ENCODE results near the gene RBBP5. TPM values are rescaled to one million over a fixed set of nuclear protein-coding genes. Genes with fewer than 3 reads are reported as not detected.

RBBP5 gene
- total RNA-seq, 2 experiments from 2014 or later, result 18.8 to 21.6 TPM

DNA sequence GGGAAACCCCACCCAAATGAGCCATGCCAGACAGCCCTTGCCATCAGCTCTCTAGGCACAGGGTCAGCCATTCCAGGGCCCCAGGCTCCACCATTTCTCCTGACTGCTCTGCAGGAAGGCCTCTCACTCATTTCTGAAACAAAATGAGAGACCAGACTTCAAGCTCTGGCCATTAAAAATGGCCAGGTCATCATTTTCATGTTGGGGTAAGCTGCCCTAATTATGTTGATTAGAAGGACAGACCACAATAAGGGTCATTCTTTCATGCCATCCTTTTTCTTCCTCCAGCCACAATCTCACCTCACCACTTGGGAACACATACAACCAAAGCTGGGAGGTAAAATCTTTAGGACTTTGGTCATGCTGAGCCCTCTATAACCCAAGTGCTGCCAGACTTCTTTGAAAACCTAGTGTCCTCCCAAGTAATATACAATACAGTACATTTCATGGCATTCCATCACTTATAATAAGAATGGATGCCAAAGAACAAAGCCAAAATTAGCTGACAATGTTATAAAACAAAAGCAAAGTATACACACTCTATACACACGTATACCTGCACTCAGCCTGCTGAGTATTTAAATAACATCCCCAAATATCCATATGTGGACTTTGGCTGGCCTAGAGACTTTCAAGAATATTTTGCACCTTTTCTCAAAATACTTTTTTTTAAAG, 22.4 kb upstream of the RBBP5 start:
- TF ChIP-seq, protein P1, sequence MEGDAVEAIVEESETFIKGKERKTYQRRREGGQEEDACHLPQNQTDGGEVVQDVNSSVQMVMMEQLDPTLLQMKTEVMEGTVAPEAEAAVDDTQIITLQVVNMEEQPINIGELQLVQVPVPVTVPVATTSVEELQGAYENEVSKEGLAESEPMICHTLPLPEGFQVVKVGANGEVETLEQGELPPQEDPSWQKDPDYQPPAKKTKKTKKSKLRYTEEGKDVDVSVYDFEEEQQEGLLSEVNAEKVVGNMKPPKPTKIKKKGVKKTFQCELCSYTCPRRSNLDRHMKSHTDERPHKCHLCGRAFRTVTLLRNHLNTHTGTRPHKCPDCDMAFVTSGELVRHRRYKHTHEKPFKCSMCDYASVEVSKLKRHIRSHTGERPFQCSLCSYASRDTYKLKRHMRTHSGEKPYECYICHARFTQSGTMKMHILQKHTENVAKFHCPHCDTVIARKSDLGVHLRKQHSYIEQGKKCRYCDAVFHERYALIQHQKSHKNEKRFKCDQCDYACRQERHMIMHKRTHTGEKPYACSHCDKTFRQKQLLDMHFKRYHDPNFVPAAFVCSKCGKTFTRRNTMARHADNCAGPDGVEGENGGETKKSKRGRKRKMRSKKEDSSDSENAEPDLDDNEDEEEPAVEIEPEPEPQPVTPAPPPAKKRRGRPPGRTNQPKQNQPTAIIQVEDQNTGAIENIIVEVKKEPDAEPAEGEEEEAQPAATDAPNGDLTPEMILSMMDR (IDR thresholded peaks at IDR 0.05), result no peak
- peaks cover 9% of the 10 kb centered on the region for H3K36me3 Mint-ChIP-seq (ENCODE audit: low read depth)
- H3K4me1 Mint-ChIP-seq (ENCODE audit: low read depth), result peaks cover 5% of the 10 kb centered on the region
- no peak overlapping the region for H3K4me3 Mint-ChIP-seq
- H3K27me3 Mint-ChIP-seq, result no peaks in the 10 kb centered on the region
- CTCF ChIA-PET, result interaction anchor here (0.9 to 2.2 kb wide), 10 partner anchors 9 to 210 kb away, joined by 3 to 14 read pairs (median 4); no protein-coding TSS in a partner anchor
- ATAC-seq (no peak), DNase-seq (no peak)
- intact Hi-C loops (cut with micrococcal nuclease), result no loop called here
- no peak overlapping the region for H3K27ac Mint-ChIP-seq
- no peaks in the 10 kb centered on the region for H3K9me3 Mint-ChIP-seq
- POLR2A ChIA-PET, result no interaction called here

DNA sequence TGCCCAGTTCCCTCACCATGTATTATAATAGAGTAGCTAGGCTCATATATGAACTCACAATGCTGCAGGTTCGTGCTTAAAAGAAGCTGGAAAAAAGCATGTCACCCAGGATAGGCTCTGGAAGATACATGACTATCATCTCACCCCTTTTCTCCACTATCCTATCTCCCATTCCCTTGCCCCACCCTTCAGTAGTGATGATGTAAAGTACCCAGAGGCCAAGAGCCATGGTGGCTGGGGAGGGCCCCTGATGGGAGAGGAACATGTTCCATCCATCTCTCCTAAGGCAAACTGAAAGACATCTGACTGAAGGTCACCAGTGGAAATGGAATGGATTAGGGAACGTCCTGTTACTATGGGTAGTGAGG, 20.3 kb upstream of the RBBP5 start:
- H3K4me3 Mint-ChIP-seq, result no peak overlapping the region
- no peak for ATAC-seq

DNA sequence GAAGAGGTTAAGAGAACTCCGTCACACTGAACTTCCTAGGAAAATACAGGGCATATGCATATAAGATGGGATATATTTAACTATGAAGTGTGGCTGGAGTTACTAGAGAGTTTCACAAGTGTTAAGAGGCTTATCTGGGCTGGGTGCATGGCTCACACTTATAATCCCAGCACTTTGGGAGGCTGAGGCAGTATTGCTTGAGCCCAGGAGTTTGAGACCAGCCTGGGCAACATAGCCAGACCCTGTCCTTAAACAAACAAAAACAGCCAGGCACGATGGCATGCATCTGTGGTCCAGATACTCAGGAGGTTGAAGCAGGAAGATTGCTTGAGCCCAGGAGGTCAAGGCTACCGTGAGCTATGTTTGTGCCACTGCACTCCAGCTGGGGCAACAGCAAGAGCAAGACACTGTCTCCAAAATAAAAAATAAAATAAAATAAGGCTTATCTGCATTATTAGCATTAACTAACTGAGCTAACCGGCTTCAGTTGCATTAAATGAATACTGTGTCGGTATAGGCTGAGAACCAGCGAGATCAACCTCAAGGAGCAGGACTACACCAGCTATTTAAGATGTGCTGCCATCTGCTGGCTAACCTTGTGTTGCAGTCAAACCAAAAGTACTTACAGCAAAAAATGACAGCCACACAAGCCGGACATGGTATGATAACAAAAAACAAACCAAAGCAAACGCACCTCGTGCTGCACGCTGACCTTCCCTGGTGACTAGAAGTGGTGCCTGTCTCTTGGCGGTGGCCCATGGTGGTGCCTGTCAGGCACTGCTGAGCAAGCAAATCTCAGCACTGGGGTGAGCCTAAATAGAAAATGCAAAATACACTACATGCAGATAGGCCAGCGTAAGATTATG, 19.7 kb upstream of the RBBP5 start:
- ATAC-seq (peak; percentile 94), DNase-seq (peak; percentile 92)
- peaks cover 5% of the 10 kb centered on the region for H3K4me1 Mint-ChIP-seq (ENCODE audit: low read depth)
- ChIA-PET CTCF (interaction anchor here (0.7 to 3.3 kb wide), 55 partner anchors 8 to 309 kb away, joined by 3 to 46 read pairs (median 4); partner anchors contain the start of genes RBBP5 and TMCC2), POLR2A (interaction anchor here (0.7 to 1.7 kb wide), 3 partner anchors 20 to 949 kb away, joined by 3 to 5 read pairs (median 3); partner anchors contain the start of gene RBBP5)
- intact Hi-C loops (cut with micrococcal nuclease), result no loop called here
- no peaks in the 10 kb centered on the region for H3K9me3 Mint-ChIP-seq
- no peaks in the 10 kb centered on the region for H3K36me3 Mint-ChIP-seq (ENCODE audit: low read depth)
- H3K27me3 Mint-ChIP-seq, result no peaks in the 10 kb centered on the region
- H3K27ac Mint-ChIP-seq, result no peak overlapping the region
- H3K4me3 Mint-ChIP-seq, result no peak overlapping the region
- TF ChIP-seq, protein P1 (IDR thresholded peaks at IDR 0.05), result peak; percentile 79

More for the DNA sequence above, 20.3 kb upstream of the RBBP5 start:
- intact Hi-C loops (cut with micrococcal nuclease), result no loop called here
- Mint-ChIP-seq H3K9me3 (no peaks in the 10 kb centered on the region), H3K36me3 (ENCODE audit: low read depth) (peaks cover under 1% of the 10 kb centered on the region), H3K4me1 (ENCODE audit: low read depth) (peaks cover 5% of the 10 kb centered on the region), H3K27ac (no peak overlapping the region), H3K27me3 (no peaks in the 10 kb centered on the region)
- TF ChIP-seq, protein P1 (IDR thresholded peaks at IDR 0.05), result no peak
- ChIA-PET POLR2A (interaction anchor here (0.8 kb wide), 1 partner anchor 87 kb away, joined by 3 read pairs; no protein-coding TSS in a partner anchor), CTCF (interaction anchor here (0.9 to 3.3 kb wide), 30 partner anchors 8 to 310 kb away, joined by 3 to 46 read pairs (median 6); partner anchors contain the start of genes RBBP5 and TMCC2)
- no peak for DNase-seq

DNA sequence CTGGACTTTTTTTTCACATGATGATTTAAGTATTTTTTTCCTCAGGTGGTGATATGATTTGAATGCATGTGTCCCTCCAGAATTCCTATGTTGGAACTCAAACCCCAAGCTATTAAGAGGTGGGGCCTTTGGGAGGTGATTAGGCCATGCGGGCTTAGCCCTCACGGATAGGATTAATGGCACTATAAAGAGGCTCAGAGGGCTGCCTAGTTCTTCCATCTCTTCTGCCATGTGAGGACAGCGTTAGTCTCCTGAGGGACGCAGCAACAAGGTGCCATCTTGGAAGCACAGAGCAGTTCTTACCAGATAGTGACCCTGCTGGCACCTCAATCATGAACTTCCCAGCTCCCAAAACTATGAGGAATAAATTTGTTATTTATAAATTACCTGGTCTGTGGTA, 18.3 kb upstream of the RBBP5 start:
- CTCF ChIA-PET, result interaction anchor here (1.2 to 3.3 kb wide), 6 partner anchors 11 to 116 kb away, joined by 4 to 46 read pairs (median 16); partner anchors contain the start of gene RBBP5
- intact Hi-C loops (cut with micrococcal nuclease), result no loop called here
- Mint-ChIP-seq H3K27me3 (no peaks in the 10 kb centered on the region), H3K4me3 (no peak overlapping the region), H3K36me3 (ENCODE audit: low read depth) (no peaks in the 10 kb centered on the region), H3K27ac (no peak overlapping the region), H3K9me3 (no peaks in the 10 kb centered on the region), H3K4me1 (ENCODE audit: low read depth) (peaks cover 5% of the 10 kb centered on the region)
- DNase-seq, result no peak
- ATAC-seq, result no peak
- POLR2A ChIA-PET, result interaction anchor here (1.7 kb wide), 1 partner anchor 19 kb away, joined by 5 read pairs; the partner anchor contains the start of gene RBBP5
- TF ChIP-seq, protein P1 (IDR thresholded peaks at IDR 0.05), result no peak
